ENCODE measurements around the gene ANXA5.
"Not testable (repeated sequence)": the region's sequence is repeated elsewhere in the genome, so short reads cannot be mapped to it uniquely, and the experiment has no call there.

The ANXA5 gene

DNA sequence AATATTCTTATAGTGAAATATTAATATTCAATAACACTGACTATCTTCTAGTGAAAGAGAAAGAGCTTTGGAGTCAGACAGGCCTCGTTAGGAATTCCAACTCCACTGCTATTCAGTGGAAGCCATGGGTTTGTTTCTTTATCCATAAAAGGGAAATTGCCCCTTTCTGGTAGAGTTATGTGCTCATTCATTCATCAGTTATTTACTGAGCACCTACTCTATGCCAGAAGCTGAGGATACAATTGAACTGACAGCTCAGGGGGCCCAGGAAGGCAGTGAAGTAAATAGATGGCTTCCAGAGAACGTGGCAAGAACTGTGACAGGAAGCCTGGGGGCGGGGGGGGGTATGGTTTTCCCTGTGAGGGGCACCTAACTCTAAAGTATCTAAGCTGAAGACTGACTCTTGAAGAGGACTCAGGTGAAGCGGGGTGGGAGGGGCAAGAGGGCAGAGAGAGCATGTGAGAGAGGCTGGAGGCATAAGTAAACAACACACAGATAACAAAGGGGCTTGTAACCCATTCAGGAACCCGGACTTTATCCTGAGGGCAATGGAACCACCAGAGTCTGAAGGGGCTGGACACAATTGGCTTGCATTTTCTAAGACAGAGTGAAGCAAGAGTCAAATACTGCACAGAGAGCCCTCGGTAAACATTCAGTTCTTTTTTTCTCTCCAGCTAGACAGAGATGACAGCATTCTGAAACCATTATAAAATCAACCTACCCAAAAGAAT lies 20.3 kb downstream of the ANXA5 start:
- no peak for DNase-seq

DNA sequence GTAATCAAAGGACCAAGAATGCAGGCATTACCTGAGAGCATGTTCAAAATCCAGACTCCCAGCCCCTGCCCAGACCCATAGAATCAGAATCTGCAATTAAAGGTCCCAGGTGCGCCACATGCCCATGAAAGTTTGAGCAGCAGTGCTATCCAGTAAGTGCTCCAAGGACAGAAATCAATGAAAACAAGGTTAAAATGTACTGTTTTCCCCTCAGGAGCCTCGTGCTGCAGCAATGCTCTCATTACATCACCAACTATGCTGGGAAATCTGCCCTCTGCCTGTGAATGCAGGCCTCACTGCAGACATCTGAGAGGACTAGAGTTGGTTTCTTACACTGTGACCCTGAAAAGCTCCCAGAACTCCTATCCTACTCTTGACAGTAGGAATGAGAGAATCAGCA lies 21.1 kb downstream of the ANXA5 start:
- DNase-seq: no peak

DNA sequence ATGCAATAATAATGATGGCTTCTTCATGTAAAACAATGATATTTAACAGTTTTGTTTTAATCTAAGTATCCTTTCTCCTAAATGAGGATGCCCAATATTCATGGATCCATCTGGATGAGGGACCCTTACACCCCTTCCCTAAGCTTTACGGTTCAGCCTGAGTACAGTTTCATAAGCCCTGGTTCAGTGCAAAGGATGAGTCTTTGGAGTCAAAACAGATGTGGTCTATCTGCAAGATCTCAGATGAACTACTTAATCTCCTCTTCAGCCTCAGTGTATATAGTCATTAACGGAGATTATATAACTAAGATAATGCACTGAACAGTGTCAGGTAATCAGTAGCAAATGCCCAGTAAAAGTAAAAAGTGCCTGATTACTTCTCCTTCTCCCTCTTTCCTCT lies 22.1 kb downstream of the ANXA5 start:
- no peak for DNase-seq

DNA sequence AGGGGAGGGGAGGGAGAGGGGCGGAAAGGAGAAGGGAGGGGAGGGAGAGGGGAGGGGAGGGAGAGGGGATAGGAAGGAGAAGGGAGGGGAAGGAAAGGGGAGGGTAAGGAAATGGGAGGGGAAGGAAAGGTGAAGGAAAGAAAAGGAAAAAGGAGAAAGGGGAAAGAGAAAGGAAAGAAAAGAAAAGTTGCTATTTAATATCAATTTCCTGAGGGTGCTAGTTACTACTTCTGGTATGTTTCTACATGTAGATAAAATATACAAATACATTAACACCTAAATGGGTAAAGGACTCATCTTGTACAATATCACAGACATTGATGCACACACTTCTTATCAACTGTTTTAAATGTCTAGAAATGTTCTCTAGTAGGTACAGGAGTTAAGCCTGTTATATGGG lies 22.6 kb downstream of the ANXA5 start:
- DNase-seq: no peak

DNA sequence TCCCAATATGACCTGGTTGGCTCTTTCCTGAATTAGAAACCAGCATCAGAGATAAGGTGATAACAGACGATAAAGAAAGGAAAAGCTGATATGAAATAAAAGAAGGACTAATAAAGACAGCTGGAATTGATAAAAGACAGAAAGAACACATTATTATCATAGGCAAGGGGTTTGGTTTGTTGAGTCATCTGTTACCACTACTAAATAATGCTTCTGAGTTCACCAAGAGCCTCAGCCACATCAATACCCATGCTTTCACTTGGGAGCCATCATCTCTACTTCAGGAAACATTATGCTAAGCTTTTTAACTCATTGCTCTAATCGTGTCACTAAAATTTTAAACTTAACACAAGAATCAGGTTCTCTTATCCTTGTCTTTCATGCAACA lies 27.6 kb downstream of the ANXA5 start:
- no peak for DNase-seq

DNA sequence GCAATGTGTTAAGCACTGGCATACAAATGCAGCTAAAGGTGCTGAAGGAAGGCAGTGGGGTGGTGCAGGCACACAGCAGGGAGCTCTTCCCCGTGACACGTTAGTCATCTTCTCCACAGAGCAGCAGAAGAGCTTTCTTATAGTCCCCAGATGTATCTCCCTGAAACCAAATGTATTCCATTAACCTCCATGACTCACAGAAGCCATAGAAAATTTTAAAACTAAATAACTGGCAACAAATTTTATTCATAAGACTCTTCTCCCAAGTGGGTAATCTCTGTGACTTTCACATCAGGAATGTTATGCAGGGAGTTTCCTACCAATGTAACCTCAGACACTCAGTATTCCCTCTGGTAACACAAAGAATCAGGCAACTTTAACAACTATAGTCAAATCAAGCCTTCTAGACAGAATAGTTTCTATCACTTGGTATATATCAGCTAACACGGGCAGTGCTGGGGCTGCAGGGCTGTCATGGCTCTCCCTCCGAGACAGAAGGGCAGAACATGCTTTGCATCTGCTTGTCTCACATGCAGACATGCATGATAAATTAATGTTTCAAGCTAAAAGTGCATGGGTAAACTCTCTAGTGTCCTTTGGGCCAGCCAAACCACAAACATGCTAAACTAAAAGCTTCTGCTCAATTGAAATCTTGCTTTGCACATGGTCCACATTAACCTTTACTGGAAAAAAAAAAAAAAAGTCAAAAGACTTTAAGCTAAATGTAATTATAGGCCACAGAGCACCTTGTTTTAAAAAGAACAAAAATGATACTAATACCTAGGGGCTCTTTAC lies 28.2 kb downstream of the ANXA5 start:
- no peak for DNase-seq

DNA sequence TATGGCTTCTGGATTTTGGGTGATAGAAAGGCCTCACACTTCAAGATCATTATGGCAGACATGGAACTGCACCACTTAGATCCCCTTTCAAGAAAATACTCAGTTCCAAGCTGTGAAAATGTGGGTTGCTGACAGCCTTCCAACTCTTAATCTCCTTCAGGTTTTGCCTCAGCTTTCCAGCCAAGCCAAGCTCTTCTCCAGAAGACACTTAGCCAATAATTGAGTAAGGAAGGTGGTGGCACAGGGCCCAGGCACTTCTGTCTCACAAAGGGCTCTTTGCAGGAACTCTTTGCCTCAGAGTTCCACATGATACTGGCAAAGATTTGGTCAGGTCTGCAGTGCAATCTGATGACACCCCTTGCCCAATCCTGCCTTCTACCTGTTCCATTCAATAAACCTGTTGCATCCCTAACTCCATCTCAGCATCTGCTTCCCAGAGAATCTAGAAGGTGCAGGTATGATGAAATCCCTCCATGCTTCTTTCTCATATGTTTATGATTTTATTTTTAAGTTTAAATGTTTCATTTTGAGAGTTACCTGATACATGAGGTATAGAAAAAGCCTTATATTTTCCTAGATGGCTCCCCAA lies 30.6 kb downstream of the ANXA5 start:
- DNase-seq: no peak

DNA sequence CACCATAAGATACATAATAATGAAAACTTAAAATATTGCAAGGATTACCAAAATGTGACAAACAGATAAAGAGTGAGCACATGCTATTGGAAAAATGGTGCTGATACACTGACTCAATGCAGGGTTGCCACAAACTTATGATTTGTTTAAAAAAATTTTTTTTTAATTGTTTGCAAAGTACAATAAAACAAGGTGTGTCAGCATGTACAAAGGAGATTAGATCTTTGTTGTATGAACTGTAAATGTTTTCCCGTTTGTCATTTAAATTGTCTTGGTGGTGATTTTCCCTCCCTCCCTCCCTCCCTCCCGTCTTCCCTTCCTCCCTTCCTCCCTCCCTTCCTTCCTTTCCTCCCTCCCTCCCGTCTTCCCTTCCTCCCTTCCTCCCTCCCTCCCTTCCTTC lies 31.4 kb downstream of the ANXA5 start:
- DNase-seq: no peak

DNA sequence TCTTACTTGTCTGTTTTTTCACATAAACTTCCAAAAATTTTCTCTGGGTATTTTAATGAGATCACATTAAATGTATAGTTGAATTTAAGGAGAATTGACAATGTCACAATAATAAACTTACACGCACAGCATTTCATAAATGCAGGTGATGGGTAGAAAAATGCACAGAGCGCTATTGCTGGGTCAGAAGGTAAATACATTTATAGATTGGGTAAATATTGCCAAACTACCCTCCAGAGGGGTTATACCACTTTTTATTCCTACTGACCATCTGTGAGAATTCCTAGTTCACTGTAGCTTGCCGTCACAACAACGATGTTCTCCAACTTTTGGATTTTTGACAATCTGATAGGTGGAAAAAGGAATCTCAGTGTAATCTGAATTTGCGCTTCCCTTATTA lies 34.6 kb downstream of the ANXA5 start:
- DNase-seq: no peak

DNA sequence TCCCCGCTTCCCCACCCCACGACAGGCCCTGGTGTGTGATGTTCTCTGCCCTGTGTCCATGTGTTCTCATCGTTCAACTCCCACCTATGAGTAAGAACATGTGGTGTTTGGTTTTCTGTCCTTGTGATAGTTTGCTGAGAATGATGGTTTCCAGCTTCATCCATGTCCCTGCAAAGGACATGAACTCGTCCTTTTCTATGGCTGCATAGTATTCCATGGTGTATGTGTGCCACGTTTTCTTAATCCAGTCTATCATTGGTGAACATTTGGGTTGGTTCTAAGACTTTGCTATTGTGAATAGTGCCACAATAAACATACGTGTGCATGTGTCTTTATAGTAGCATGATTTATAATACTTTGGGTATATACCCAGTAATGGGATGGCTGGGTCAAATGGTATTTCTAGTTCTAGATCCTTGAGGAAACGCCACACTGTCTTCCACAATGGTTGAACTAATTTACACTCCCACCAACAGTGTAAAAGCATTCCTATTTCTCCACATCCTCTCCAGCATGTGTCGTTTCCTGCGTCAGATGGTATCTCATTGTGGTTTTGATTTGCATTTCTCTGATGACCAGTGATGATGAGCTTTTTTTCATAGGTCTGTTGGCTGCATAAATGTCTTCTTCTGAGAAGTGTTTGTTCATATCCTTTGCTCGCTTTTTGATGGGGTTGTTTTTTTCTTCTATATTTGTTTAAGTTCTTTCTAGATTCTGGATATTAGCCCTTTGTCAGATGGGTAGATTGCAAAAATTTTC lies 36.4 kb downstream of the ANXA5 start:
- DNase-seq: not testable (repeated sequence)

DNA sequence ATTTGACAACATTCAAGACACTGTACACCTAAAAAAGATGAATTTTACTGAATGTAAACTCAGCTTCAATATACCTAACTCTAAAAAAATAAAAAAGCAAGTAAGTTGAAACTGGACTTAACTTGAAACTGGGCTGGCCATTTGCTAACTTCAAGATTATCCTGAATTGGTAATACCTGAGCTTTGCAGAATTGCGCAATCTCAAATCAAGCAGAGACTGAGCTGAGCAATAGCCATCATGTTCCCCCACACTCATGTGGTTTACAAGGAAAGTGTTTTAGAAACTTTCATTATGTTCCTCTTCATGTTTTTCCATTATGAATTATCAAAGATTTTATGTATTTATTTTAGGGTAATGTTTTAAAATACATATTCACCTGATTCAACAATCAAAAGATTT lies 38.7 kb downstream of the ANXA5 start:
- DNase-seq: no peak

DNA sequence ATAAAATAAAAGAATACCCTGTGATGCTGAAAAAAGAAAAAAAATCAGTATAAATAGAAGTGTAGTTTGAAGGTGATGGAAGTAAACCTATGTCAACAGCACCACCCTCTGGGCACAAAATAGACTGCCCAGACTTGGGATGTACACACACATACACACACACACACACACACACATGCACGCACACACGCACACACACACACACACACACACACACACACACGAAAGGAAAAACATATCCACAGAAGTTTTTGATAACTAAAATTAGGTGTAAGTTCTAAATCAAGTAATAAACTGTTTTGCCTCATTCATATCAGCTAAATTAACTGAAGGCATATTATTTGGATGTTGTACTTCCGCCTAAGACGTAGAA lies 40.5 kb downstream of the ANXA5 start:
- peak; percentile 12 for DNase-seq

DNA sequence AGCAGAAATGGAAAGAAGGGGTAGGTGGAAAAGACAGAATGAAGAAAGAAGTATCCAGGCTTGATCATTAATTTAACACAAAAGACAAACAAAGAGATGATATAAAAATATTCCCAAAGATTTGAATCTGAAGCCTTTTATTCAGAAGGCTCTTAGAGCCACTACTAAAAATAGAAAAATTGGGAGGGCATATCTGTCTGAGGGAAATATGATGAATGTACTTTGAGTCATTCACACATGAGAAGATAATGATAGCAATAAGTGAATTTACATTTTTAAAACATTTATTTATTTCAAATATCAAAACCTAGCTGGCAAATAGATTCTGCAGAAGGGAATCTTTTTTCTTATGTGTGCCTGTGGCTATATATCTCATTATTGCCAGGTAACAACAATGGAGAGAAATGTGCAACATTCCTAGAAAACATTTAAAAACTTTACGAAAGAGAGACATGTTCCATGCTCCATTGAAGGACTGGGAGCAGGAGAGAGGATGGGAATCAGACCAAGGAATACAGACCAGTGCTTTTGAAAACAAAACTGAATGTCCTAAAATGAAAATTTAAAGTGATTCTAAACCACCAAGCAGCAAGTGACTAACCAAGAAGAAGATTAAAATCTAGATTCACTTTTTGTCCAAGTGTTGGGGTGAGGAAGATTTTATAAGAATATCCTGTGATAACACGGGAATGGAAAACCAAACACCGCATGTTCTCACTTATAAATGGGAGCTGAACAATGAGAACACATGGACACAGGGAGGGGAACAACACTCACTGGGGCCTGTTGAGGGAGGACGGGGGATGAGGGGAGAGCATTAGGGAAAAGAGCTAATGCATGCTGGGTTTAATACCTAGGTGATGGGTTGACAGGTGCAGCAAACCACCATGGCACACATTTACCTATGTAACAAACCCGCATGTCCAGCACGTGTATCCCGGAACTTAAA lies 41.2 kb downstream of the ANXA5 start:
- DNase-seq: no peak

DNA sequence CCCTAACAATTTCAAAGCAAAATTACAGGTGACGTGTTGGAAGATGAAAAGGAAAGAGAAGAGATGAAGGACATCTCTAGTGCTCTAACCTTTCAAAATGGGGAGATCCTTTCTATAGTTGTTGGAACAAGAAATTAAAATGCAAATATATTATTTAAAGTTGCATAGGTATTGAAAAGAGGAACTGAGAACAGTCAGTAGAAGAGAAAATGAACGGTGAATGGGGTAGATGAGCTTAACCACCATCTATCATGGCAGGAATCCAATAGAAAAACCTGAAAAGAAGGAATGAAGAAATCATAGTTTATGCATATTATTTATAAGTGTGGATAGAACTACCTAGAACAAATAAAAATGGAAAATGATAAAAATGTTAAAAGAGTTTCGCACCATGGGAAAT lies 42.0 kb downstream of the ANXA5 start:
- DNase-seq: no peak

DNA sequence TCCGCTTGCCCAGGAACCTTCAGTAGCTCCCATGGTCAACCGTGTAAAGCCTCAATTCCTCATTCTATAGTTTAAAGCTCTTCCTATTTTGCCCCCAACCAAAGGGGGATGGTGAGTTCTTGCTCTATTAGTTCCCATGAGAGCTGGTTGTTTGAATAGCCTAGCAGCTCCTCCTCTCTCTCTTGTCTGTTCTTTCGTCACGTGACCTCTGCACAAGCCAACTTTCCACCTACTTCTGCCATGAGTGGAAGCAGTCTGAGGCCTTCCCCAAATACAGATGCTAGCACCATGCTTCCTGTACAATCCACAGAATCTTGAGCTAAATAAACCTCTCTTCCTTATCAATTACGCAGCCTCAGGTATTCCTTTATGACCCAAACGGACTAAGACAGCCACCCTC lies 42.8 kb downstream of the ANXA5 start:
- DNase-seq: no peak

DNA sequence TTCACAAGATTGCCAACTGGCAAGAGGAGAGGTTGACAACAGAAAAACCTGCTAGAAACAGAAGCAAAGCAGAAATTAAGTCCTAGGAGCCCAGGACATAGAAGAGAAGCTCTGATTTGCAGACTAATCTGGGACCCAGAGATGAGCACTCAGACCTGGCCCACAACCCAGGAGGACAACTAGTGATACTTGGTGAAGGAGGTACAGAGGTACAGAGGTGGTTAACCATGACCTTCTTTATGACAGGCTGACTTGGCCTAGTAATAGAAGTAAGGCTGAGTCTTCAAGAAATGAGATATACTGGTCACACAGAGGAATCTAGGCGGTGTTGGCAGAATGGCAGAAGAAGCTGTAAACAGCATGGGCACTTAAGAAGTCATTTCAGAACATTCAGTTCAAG lies 43.6 kb downstream of the ANXA5 start:
- no peak for DNase-seq

DNA sequence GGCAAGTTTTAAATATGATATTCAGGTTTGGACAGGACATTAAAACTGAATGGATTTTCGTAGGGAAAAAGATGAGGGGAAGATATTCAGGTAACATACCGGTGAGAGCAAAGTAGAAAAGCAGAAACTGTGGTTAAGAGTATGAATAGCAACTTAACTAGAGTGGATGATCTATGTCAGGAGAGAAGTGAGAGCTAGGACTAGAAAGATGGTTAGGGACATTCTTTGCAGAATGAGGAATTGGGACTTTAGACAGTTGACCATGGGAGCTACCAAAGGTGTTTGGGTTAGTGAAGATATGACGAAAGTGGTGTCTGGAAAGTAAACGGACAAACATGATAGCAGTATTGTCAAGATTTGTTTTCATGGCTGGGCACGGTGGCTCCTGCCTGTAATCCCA lies 45.2 kb downstream of the ANXA5 start:
- no peak for DNase-seq

DNA sequence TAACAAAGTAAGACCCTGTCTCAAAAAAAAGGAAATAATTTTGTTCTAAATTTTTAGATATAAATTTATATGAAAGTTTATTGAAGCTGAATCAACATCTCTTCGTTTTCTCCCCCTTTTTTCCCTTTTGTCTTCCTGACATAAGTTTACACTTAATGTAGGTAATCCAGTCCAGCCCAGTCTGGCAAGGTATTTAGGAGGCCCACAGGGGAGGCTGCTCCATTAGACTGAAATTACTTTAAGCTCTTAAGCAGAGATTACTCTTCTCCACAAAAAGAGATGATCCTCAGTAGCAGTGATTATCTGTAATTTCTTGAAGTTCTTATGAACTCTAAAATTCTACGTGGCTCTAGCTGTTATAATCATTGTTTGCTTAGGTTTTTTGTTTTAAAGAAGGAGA lies 46.0 kb downstream of the ANXA5 start:
- no peak for DNase-seq

DNA sequence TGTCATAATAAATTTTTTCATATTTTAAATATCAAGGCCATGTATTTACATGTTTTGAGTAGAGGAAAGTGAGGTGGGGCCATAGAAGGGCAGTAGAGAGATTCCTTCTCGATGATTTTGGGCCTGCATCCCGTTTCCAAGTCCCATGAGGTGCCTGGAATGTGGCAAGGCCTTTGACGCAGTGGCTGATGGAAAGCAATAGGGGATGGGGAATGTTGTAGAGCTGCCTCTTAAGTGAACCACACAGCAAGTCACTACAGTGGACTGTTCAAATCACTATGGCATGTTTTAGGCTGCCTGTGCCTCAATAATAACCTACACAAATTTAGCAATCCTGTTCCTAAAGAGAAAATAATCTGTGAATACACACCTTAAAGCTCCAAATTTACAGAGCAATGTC lies 48.3 kb downstream of the ANXA5 start:
- DNase-seq: no peak

DNA sequence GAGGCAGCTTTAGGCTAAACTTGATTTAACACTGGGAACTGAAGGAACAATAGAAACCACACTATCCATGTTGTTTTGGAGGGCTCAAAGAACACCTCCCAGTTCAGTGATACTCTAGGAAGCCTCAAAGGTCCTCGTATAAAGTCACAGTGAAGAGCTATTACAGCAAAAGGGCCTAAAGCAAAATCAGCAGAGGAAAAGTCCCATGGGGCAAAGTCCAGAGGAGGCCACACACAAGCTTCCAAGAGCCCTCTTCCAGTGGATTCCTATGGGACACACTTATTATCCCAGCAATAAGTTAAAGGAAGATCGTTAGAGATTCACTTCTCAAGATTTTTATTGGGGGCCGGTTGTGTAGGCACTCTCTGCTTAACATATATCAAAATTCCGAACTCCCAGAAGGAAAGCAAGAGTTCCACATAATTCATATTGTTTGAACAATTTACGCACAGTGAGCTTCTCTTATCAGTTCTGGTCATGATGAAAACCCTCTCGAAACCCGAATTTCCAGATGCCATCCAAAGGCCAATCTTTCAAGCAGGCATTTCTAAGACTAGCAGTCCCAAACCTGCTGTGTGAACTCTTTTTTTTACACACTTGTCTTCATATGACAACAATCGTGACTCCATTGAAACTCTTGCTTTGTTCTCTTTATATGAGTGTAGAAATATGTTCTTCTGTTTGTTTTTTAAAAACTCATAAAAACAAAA lies 53.7 kb downstream of the ANXA5 start:
- DNase-seq: no peak

DNA sequence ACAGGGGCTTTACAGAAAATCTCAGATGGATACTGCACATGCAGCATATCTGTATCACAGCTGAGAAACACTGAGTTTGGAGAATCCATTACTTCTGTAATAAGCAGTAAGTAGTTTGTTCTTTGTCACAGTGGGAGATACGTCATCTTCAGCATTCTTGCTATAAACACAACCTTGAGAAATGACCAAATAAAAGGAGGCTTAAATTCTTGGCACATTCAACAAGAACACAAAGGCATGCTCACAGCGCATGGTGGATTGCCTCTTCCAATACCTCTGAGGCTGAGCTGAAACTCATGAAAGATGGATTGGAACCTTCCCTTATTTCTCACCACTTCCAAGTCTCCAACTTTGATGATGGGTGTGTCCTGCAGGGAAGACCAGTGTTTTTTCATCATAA lies 54.5 kb downstream of the ANXA5 start:
- DNase-seq: no peak

DNA sequence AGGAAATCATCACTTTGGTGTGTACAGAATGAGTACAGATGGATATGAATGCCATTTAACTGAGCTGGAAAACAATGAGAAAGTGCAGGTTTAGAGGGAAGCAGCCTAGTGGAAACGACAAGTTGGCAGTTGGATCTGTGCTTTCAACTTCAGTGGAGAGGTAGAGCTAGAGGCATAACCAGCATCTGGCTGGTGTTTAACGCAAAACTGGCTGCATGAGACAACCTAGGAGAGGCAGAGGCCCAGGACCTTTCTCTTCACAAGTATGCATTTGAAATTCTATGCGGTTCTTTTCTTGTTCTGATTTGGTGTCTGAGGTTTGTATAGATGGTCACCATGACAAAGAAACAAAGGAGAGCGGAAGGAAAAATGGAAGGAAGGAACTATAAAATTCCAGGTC lies 63.1 kb downstream of the ANXA5 start:
- DNase-seq: no peak

All from NCI-H1417 treated with DMSO at 0.1 percent for 48 hours (cell line).